Measurements from ENCODE around the gene ERGIC3. TPM values are rescaled to one million over a fixed set of nuclear protein-coding genes. Genes with fewer than 3 reads are reported as not detected.

Gene ERGIC3

GRCh38 chr20:35603695-35604448, 62.0 kb downstream of the ERGIC3 start:
- H3K4me3 ChIP-seq (ENCODE audit: low read length in 2 of 2) = no peak overlapping the region

GRCh38 chr20:35604449-35604747, 62.5 kb downstream of the ERGIC3 start:
- Histone ChIP-seq H2BK5ac (ENCODE audit: low read length) (no peak overlapping the region), H3K36me3 (replicated peaks in 1 of 2; ENCODE audit: control insufficient read depth in 2 of 2, insufficient read depth in 2 of 2, low read length in 2 of 2) (no peaks in the 10 kb centered on the region), H3K9ac (ENCODE audit: low read depth, low read length, poor library complexity) (no peak overlapping the region), H4K8ac (ENCODE audit: low read depth, low read length) (no peak overlapping the region), H4K91ac (ENCODE audit: low read depth, low read length, poor library complexity) (no peak overlapping the region), H3K27me3 (ENCODE audit: control insufficient read depth in 3 of 3, insufficient read depth in 3 of 3, low read depth in 1 of 3, low read length in 3 of 3) (peaks cover 8 to 66% (median 35%) of the 10 kb centered on the region in 3 experiments), H3K4me2 (ENCODE audit: insufficient read depth, low read length, poor library complexity, severe bottlenecking) (no peak overlapping the region), H2BK15ac (ENCODE audit: low read length) (no peak overlapping the region), H3K4me1 (ENCODE audit: control insufficient read depth in 2 of 2, insufficient read depth in 1 of 2, low read depth in 1 of 2, low read length in 2 of 2) (peaks cover 6 to 7% of the 10 kb centered on the region in 2 donors), H3K14ac (ENCODE audit: low read length) (no peak overlapping the region), H3K23ac (ENCODE audit: low read depth, low read length, poor library complexity) (no peak overlapping the region), H3K79me1 (ENCODE audit: low read depth, low read length) (peaks cover 2% of the 10 kb centered on the region), H3K4me3 (ENCODE audit: low read length in 2 of 2) (no peak overlapping the region), H3K4ac (ENCODE audit: low read length) (no peak overlapping the region), H2BK120ac (ENCODE audit: low read depth, low read length) (no peak overlapping the region), H2BK12ac (ENCODE audit: low read length) (no peak overlapping the region), H3K9me3 (replicated peaks in 1 of 2; ENCODE audit: control insufficient read depth in 2 of 2, insufficient read depth in 1 of 2, low read depth in 1 of 2, low read length in 2 of 2) (peaks cover 0 to 3% of the 10 kb centered on the region in 2 donors), H3K18ac (ENCODE audit: low read length) (no peak overlapping the region), H2AK5ac (ENCODE audit: low read depth, low read length) (no peak overlapping the region), H2AFZ (ENCODE audit: low read length) (no peak overlapping the region), H3K27ac (replicated peaks; ENCODE audit: low read length) (no peak overlapping the region)
- whole genome bisulfite sequencing, 2 donors (ENCODE audit: extremely low coverage in 2 of 2, insufficient read length in 2 of 2, insufficient replicate concordance in 1 of 2) = no CpG with 5 or more reads among the region's 4 CpGs
- DNase-seq (ENCODE audit: low spot score) = no peak

More at GRCh38 chr20:35603695-35604448, 62.0 kb downstream of the ERGIC3 start:
- H3K18ac ChIP-seq (ENCODE audit: low read length) = no peak overlapping the region
- no peak overlapping the region for H2AFZ ChIP-seq (ENCODE audit: low read length)
- H3K9ac ChIP-seq (ENCODE audit: low read depth, low read length, poor library complexity) = no peak overlapping the region
- no peak overlapping the region for H2AK5ac ChIP-seq (ENCODE audit: low read depth, low read length)
- H3K4me2 ChIP-seq (ENCODE audit: insufficient read depth, low read length, poor library complexity, severe bottlenecking) = no peak overlapping the region
- H2BK12ac ChIP-seq (ENCODE audit: low read length) = peak overlapping the region; percentile 41
- peak overlapping the region; percentile 66 for H2BK5ac ChIP-seq (ENCODE audit: low read length)
- H3K4me1 ChIP-seq (ENCODE audit: control insufficient read depth in 2 of 2, insufficient read depth in 1 of 2, low read depth in 1 of 2, low read length in 2 of 2) = peaks cover 6 to 7% of the 10 kb centered on the region in 2 donors
- no peak overlapping the region for H4K8ac ChIP-seq (ENCODE audit: low read depth, low read length)
- no peak overlapping the region for H3K23ac ChIP-seq (ENCODE audit: low read depth, low read length, poor library complexity)
- peaks cover 0 to 3% of the 10 kb centered on the region in 2 donors for H3K9me3 ChIP-seq (replicated peaks in 1 of 2; ENCODE audit: control insufficient read depth in 2 of 2, insufficient read depth in 1 of 2, low read depth in 1 of 2, low read length in 2 of 2)
- H2BK15ac ChIP-seq (ENCODE audit: low read length) = no peak overlapping the region
- no peak overlapping the region for H2BK120ac ChIP-seq (ENCODE audit: low read depth, low read length)
- no peak for DNase-seq (ENCODE audit: low spot score)
- peaks cover 8 to 72% (median 36%) of the 10 kb centered on the region in 3 experiments for H3K27me3 ChIP-seq (ENCODE audit: control insufficient read depth in 3 of 3, insufficient read depth in 3 of 3, low read depth in 1 of 3, low read length in 3 of 3)
- WGBS, 2 donors (ENCODE audit: extremely low coverage in 2 of 2, insufficient read length in 2 of 2, insufficient replicate concordance in 1 of 2) = no CpG with 5 or more reads among the region's 11 CpGs
- no peak overlapping the region for H4K91ac ChIP-seq (ENCODE audit: low read depth, low read length, poor library complexity)
- no peaks in the 10 kb centered on the region for H3K36me3 ChIP-seq (replicated peaks in 1 of 2; ENCODE audit: control insufficient read depth in 2 of 2, insufficient read depth in 2 of 2, low read length in 2 of 2)
- no peak overlapping the region for H3K27ac ChIP-seq (replicated peaks; ENCODE audit: low read length)
- H3K14ac ChIP-seq (ENCODE audit: low read length) = peak overlapping the region; percentile 31
- no peak overlapping the region for H3K4ac ChIP-seq (ENCODE audit: low read length)
- peaks cover 2% of the 10 kb centered on the region for H3K79me1 ChIP-seq (ENCODE audit: low read depth, low read length)

- Histone ChIP-seq H3K4me3 (ENCODE audit: low read length in 2 of 2) (no peak overlapping the region), H4K91ac (ENCODE audit: low read depth, low read length, poor library complexity) (no peak overlapping the region), H3K9me3 (replicated peaks in 1 of 2; ENCODE audit: control insufficient read depth in 2 of 2, insufficient read depth in 1 of 2, low read depth in 1 of 2, low read length in 2 of 2) (peaks cover 0 to 3% of the 10 kb centered on the region in 2 donors), H2AFZ (ENCODE audit: low read length) (no peak overlapping the region), H3K18ac (ENCODE audit: low read length) (no peak overlapping the region), H3K27me3 (ENCODE audit: control insufficient read depth in 3 of 3, insufficient read depth in 3 of 3, low read depth in 1 of 3, low read length in 3 of 3) (peaks cover 3 to 49% (median 20%) of the 10 kb centered on the region in 3 experiments), H3K4ac (ENCODE audit: low read length) (no peak overlapping the region), H3K14ac (ENCODE audit: low read length) (no peak overlapping the region), H3K79me1 (ENCODE audit: low read depth, low read length) (peaks cover 2% of the 10 kb centered on the region), H2BK15ac (ENCODE audit: low read length) (no peak overlapping the region), H3K9ac (ENCODE audit: low read depth, low read length, poor library complexity) (no peak overlapping the region), H3K23ac (ENCODE audit: low read depth, low read length, poor library complexity) (no peak overlapping the region), H4K8ac (ENCODE audit: low read depth, low read length) (no peak overlapping the region), H2BK120ac (ENCODE audit: low read depth, low read length) (no peak overlapping the region), H2BK5ac (ENCODE audit: low read length) (no peak overlapping the region), H2AK5ac (ENCODE audit: low read depth, low read length) (no peak overlapping the region), H3K4me1 (ENCODE audit: control insufficient read depth in 2 of 2, insufficient read depth in 1 of 2, low read depth in 1 of 2, low read length in 2 of 2) (peaks cover 2 to 6% of the 10 kb centered on the region in 2 donors), H3K36me3 (replicated peaks in 1 of 2; ENCODE audit: control insufficient read depth in 2 of 2, insufficient read depth in 2 of 2, low read length in 2 of 2) (no peaks in the 10 kb centered on the region), H3K4me2 (ENCODE audit: insufficient read depth, low read length, poor library complexity, severe bottlenecking) (no peak overlapping the region), H2BK12ac (ENCODE audit: low read length) (no peak overlapping the region), H3K27ac (replicated peaks; ENCODE audit: low read length) (no peak overlapping the region)
- WGBS, 2 donors (ENCODE audit: extremely low coverage in 2 of 2, insufficient read length in 2 of 2, insufficient replicate concordance in 1 of 2) = no CpG with 5 or more reads among the region's 4 CpGs
- DNase-seq (ENCODE audit: low spot score) = no peak
These were observed 64.2 kb downstream of the ERGIC3 start for GRCh38 chr20:35606127-35606526.

Small RNAs within 50 kb of the gene (small RNA-seq; reads per million reads assigned to genes)
- not detected for gene RPL37P1 (ENCODE audit: insufficient read depth)

All from neuronal stem cell (in vitro differentiated cells).